HEK293 (cell line): ENCODE data around the gene AIG1.

Experiments used
- KLF10 ChIP-seq: fragments of 450-650 bp; IDR thresholded peaks from 2 replicates; pipeline ENCODE4 v1.5.1; 2018; ENCODE audit warnings: missing biosample characterization, mild to moderate bottlenecking, missing genetic modification characterization
- KLF16 ChIP-seq: fragments of 450-650 bp; formaldehyde crosslinking; IDR thresholded peaks from 2 replicates; pipeline ENCODE4 v1.5.1; 2017; ENCODE audit warnings: missing biosample characterization, missing genetic modification characterization
- REST ChIP-seq: fragments of 450-650 bp; formaldehyde crosslinking; IDR thresholded peaks from 2 replicates; pipeline ENCODE4 v1.5.1; 2016; ENCODE audit warnings: missing biosample characterization, missing genetic modification characterization
- ZIC2 ChIP-seq: fragments of 450-650 bp; formaldehyde crosslinking; IDR thresholded peaks from 2 replicates; pipeline ENCODE4 v1.5.1; 2016; ENCODE audit warnings: missing biosample characterization, missing genetic modification characterization
- ZNF23 ChIP-seq: fragments of 450-650 bp; formaldehyde crosslinking; IDR thresholded peaks from 2 replicates; pipeline ENCODE4 v1.5.1; 2016; ENCODE audit warnings: missing biosample characterization, missing genetic modification characterization, borderline replicate concordance
- ZNF600 ChIP-seq: fragments of 450-650 bp; formaldehyde crosslinking; IDR thresholded peaks from 2 replicates; pipeline ENCODE4 v1.5.1; 2016; ENCODE audit warnings: missing biosample characterization, missing genetic modification characterization
- ZNF639 ChIP-seq: fragments of 450-650 bp; formaldehyde crosslinking; IDR thresholded peaks from 2 replicates; pipeline ENCODE4 v1.5.1; 2016; ENCODE audit warnings: missing biosample characterization, missing genetic modification characterization

- TF ChIP-seq ZNF600 (tag by site-specific recombination) = no peak
- TF ChIP-seq KLF16 (tag by site-specific recombination) = no peak
- no peak for TF ChIP-seq KLF10 (tag by site-specific recombination)
- no peak for TF ChIP-seq REST (tag by site-specific recombination)
- no peak for TF ChIP-seq ZIC2
- TF ChIP-seq ZNF639 = no peak
- no peak for TF ChIP-seq ZNF23 (tag by site-specific recombination)
Observed at GRCh38 chr6:143158113-143158581, 97.5 kb downstream of the AIG1 start.
